GM23338 (cell line): Measurements from ENCODE around the gene CD19. TPM values are rescaled to one million over a fixed set of nuclear protein-coding genes. Genes with fewer than 3 reads are reported as not detected.

ENCODE experiments used
- ATAC-seq: fragments of 200-7000 bp; cut with Tn5 transposase; 3 replicates; pipeline ENCODE4 v1.9.1; 2020
- DNase-seq: peaks from one replicate; pipeline ENCODE4 v3.0.0-alpha.2; 2015; ENCODE audit warnings: low spot score
- H2AFZ ChIP-seq: fragments of 200-600 bp; sonication (generic); 2 replicates; pipeline ENCODE4 v1.8.0; 2016; ENCODE audit warnings: antibody characterized with exemption, mild to moderate bottlenecking, moderate library complexity
- H3F3A ChIP-seq: fragments of 200-600 bp; sonication (generic); replicated peaks from 2 replicates; pipeline ENCODE4 v1.8.0; 2017; ENCODE audit warnings: antibody characterized with exemption, mixed run types, low read depth
- H3K27ac ChIP-seq: fragments of 200-600 bp; sonication (generic); 2 replicates; pipeline ENCODE4 v1.6.1; 2016; ENCODE audit warnings: low read depth
- H3K27me3 ChIP-seq: fragments of 200-600 bp; sonication (generic); 2 replicates; pipeline ENCODE4 v1.8.0; 2016; ENCODE audit warnings: mild to moderate bottlenecking, mixed run types, moderate library complexity; ENCODE audit not compliant: insufficient read depth
- H3K36me3 ChIP-seq: fragments of 200-600 bp; sonication (generic); 2 replicates; pipeline ENCODE4 v1.8.0; 2016; ENCODE audit warnings: mild to moderate bottlenecking; ENCODE audit not compliant: insufficient read depth
- H3K4me1 ChIP-seq: fragments of 200-600 bp; sonication (generic); 2 replicates; pipeline ENCODE4 v1.8.0; 2016; ENCODE audit warnings: mild to moderate bottlenecking, moderate library complexity; ENCODE audit not compliant: insufficient read depth
- H3K4me2 ChIP-seq: fragments of 200-600 bp; sonication (generic); 2 replicates; pipeline ENCODE4 v1.7.1; 2017; ENCODE audit warnings: mixed run types
- H3K4me3 ChIP-seq: fragments of 200-600 bp; sonication (generic); 2 replicates; pipeline ENCODE4 v1.6.1; 2016; ENCODE audit warnings: mixed run types
- H3K79me2 ChIP-seq: fragments of 200-600 bp; sonication (generic); replicated peaks from 2 replicates; pipeline ENCODE4 v1.8.0; 2017; ENCODE audit warnings: mild to moderate bottlenecking; ENCODE audit not compliant: insufficient read depth
- H3K9me2 ChIP-seq: fragments of 200-600 bp; sonication (generic); 2 replicates; pipeline ENCODE4 v1.8.0; 2017; ENCODE audit not compliant: insufficient read depth
- H4K20me1 ChIP-seq: fragments of 200-600 bp; sonication (generic); replicated peaks from 2 replicates; pipeline ENCODE4 v1.8.0; 2017; ENCODE audit warnings: mild to moderate bottlenecking; ENCODE audit not compliant: insufficient read depth
- H3K27ac Mint-ChIP-seq: 2 replicates; pipeline ENCODE4 v1.8.0; 2020; ENCODE audit warnings: inconsistent platforms, mild to moderate bottlenecking, moderate library complexity, mixed read lengths
- H3K27me3 Mint-ChIP-seq: 3 replicates; pipeline ENCODE4 v1.8.0; 2022; ENCODE audit warnings: low read depth, mild to moderate bottlenecking, moderate library complexity, mixed read lengths, inconsistent platforms; ENCODE audit not compliant: insufficient read depth, poor library complexity
- H3K36me3 Mint-ChIP-seq: 3 replicates; pipeline ENCODE4 v1.8.0; 2021; ENCODE audit warnings: low read depth, mild to moderate bottlenecking, inconsistent platforms, moderate library complexity, mixed read lengths
- H3K4me1 Mint-ChIP-seq: 3 replicates; pipeline ENCODE4 v1.8.0; 2020; ENCODE audit warnings: mild to moderate bottlenecking, inconsistent platforms, mixed read lengths
- H3K4me3 Mint-ChIP-seq: 3 replicates; pipeline ENCODE4 v1.8.0; 2021; ENCODE audit warnings: moderate library complexity, mild to moderate bottlenecking, inconsistent platforms, mixed read lengths
- H3K9me3 Mint-ChIP-seq: 3 replicates; pipeline ENCODE4 v1.8.0; 2020; ENCODE audit warnings: moderate library complexity, mild to moderate bottlenecking, inconsistent platforms, mixed read lengths
- CREB1 ChIP-seq: fragments of 250-450 bp; sonication (Bioruptor Pico); IDR thresholded peaks from 2 replicates; pipeline ENCODE4 v1.5.0; 2020; ENCODE audit warnings: low read depth, mild to moderate bottlenecking, moderate library complexity
- CTCF ChIP-seq, 2 experiments: fragments of 200-600 bp in 1 of 2; sonication (generic) in 1 of 2; conservative IDR thresholded peaks; 2 replicates each; pipeline versions ENCODE4 v1.5.1 to v1.6.1; 2016 to 2017; ENCODE audit warnings: antibody characterized with exemption in 2 of 2, low read depth in 2 of 2, mild to moderate bottlenecking in 2 of 2, moderate library complexity in 1 of 2
- ETS1 ChIP-seq: IDR thresholded peaks from 2 replicates; pipeline ENCODE4 v1.6.1; 2016; ENCODE audit warnings: antibody characterized with exemption
- EZH2 ChIP-seq: fragments of 200-600 bp; sonication (generic); IDR thresholded peaks from one replicate; pipeline ENCODE4 v1.8.0; 2017; ENCODE audit warnings: antibody characterized with exemption, mild to moderate bottlenecking, low read depth; ENCODE audit not compliant: unreplicated experiment
- EZH2phosphoT487 ChIP-seq: fragments of 200-600 bp; sonication (generic); IDR thresholded peaks from one replicate; pipeline ENCODE4 v1.8.1; 2018; ENCODE audit warnings: antibody characterized with exemption; ENCODE audit not compliant: unreplicated experiment
- JUNB ChIP-seq: IDR thresholded peaks from one replicate; pipeline ENCODE4 v1.6.1; 2016; ENCODE audit warnings: antibody characterized with exemption; ENCODE audit not compliant: unreplicated experiment
- NANOG ChIP-seq: IDR thresholded peaks from 2 replicates; pipeline ENCODE4 v1.6.1; 2016; ENCODE audit warnings: antibody characterized with exemption, borderline replicate concordance
- POLR2AphosphoS5 ChIP-seq: IDR thresholded peaks from 2 replicates; pipeline ENCODE4 v1.6.1; 2016; ENCODE audit warnings: antibody characterized with exemption, low read depth
- REST ChIP-seq: IDR thresholded peaks from one replicate; pipeline ENCODE4 v1.6.1; 2018; ENCODE audit warnings: antibody characterized with exemption; ENCODE audit not compliant: unreplicated experiment
- STAT1 ChIP-seq: IDR thresholded peaks from one replicate; pipeline ENCODE4 v1.6.1; 2016; ENCODE audit warnings: antibody characterized with exemption; ENCODE audit not compliant: unreplicated experiment
- ZNF114 ChIP-seq: fragments of 250-450 bp; sonication (Bioruptor Pico); IDR thresholded peaks from 2 replicates; pipeline ENCODE4 v1.5.0; 2020; ENCODE audit warnings: mild to moderate bottlenecking, moderate library complexity
- ZNF331 ChIP-seq: fragments of 250-450 bp; sonication (Bioruptor Pico); IDR thresholded peaks from 2 replicates; pipeline ENCODE4 v1.5.0; 2020; ENCODE audit warnings: low read depth, mild to moderate bottlenecking, moderate library complexity
- ZNF462 ChIP-seq: fragments of 250-450 bp; sonication (Bioruptor Pico); IDR thresholded peaks from 2 replicates; pipeline ENCODE4 v1.5.0; 2020; ENCODE audit warnings: mild to moderate bottlenecking, moderate library complexity
- polyA plus RNA-seq: library from polyadenylated mRNA; unstranded; fragments of >200 nt; fragmentation: Nextera tagmentation; extraction: Ambion mirVana; gene quantifications from 2 replicates; pipeline ENCODE4 v1.2.1, GENCODE V29; 2016
- total RNA-seq: library from RNA; depleted of rRNA; stranded (reverse); fragments of >200 nt; shearing (Covaris generic); gene quantifications from 2 replicates; pipeline ENCODE4 v1.2.3, GENCODE V29; 2014

Gene CD19
- total and polyA plus RNA-seq, 2 experiments from 2014 or later: 0.83 to 1.9 TPM

- Histone ChIP-seq H3K4me1 (no peaks in the 10 kb centered on the region), H3K9me2 (no peaks in the 10 kb centered on the region), H4K20me1 (no peaks in the 10 kb centered on the region; the same call in 1 of the 2 replicates), H3K4me2 (no peak overlapping the region), H3K27ac (no peak overlapping the region), H3F3A (no peaks in the 10 kb centered on the region), H2AFZ (no peak overlapping the region), H3K27me3 (no peaks in the 10 kb centered on the region), H3K36me3 (0 out of 2 replicates have a peak, but pooled peaks cover 4% of the 10 kb centered on the region), H3K4me3 (no peak overlapping the region), H3K79me2 (no peaks in the 10 kb centered on the region)
- Mint-ChIP-seq H3K36me3 (peaks cover 54% of the 10 kb centered on the region), H3K27me3 (peaks cover 12% of the 10 kb centered on the region), H3K4me1 (no peaks in the 10 kb centered on the region; the same call in 2 of the 3 replicates), H3K9me3 (peaks cover 5% of the 10 kb centered on the region), H3K4me3 (no peak overlapping the region), H3K27ac (no peak overlapping the region)
- no peak for ATAC-seq
- DNase-seq: no peak
- no peak for TF ChIP-seq NANOG
- no peak for TF ChIP-seq ZNF114 (CRISPR knock-in tag)
- TF ChIP-seq CTCF (conservative IDR thresholded peaks at IDR 0.05; ENCODE audit: low read depth in 2 of 2): no peak
- TF ChIP-seq JUNB: no peak
- TF ChIP-seq ZNF462: no peak
- TF ChIP-seq CREB1 (CRISPR knock-in tag): no peak
- no peak for TF ChIP-seq ETS1
- TF ChIP-seq STAT1: no peak
- no peak for TF ChIP-seq ZNF331 (CRISPR knock-in tag)
- no peak for TF ChIP-seq POLR2AphosphoS5
- TF ChIP-seq REST: no peak
- no peak for TF ChIP-seq EZH2phosphoT487
- no peak for TF ChIP-seq EZH2
Measured at GRCh38 chr16:28982418-28982817, 50.6 kb downstream of the CD19 start.
